Measurements from ENCODE around the gene MON1A.

DNA sequence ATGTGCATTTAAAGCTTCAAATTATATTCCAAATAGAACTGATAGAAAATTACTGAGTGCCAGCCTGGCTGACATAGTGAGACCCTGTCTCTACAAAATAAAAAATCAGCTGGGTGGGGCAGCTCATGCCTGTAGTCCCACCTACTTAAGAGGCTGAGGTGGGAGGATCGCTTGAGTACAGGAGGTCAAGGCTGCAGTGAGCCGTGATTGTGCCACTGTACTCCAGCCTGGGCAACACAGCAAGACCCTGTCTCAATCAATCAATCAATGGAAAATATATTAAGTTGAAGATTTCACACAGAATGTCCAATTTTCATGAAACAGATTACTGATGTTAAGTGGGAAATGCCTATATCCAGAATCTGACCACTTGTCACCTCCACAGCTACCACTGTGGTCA is 4.1 kb downstream of the MON1A start:
- TF ChIP-seq, protein P1, sequence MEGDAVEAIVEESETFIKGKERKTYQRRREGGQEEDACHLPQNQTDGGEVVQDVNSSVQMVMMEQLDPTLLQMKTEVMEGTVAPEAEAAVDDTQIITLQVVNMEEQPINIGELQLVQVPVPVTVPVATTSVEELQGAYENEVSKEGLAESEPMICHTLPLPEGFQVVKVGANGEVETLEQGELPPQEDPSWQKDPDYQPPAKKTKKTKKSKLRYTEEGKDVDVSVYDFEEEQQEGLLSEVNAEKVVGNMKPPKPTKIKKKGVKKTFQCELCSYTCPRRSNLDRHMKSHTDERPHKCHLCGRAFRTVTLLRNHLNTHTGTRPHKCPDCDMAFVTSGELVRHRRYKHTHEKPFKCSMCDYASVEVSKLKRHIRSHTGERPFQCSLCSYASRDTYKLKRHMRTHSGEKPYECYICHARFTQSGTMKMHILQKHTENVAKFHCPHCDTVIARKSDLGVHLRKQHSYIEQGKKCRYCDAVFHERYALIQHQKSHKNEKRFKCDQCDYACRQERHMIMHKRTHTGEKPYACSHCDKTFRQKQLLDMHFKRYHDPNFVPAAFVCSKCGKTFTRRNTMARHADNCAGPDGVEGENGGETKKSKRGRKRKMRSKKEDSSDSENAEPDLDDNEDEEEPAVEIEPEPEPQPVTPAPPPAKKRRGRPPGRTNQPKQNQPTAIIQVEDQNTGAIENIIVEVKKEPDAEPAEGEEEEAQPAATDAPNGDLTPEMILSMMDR (IDR thresholded peaks at IDR 0.05): no peak
- no peak for TF ChIP-seq POLR2AphosphoS5 (IDR thresholded peaks at IDR 0.05)
